ENCODE data around the gene UBN1.
"Not testable (repeated sequence)": the region's sequence is repeated elsewhere in the genome, so short reads cannot be mapped to it uniquely, and the experiment has no call there.

UBN1 gene

GRCh38 chr16:4884972-4885874 is 37.9 kb downstream of the UBN1 start:
- DNase-seq (ENCODE audit: low read depth in 2 of 2) = no peak

- DNase-seq (ENCODE audit: low read depth in 2 of 2) = no peak
Measured at GRCh38 chr16:4886151-4886550, 38.9 kb downstream of the UBN1 start.

GRCh38 chr16:4888428-4889135 is 41.3 kb downstream of the UBN1 start:
- no peak for DNase-seq (ENCODE audit: low read depth in 2 of 2)

- no peak for DNase-seq (ENCODE audit: low read depth in 2 of 2)
Measured at GRCh38 chr16:4890026-4890425, 42.7 kb downstream of the UBN1 start.

GRCh38 chr16:4890686-4891085 is 43.4 kb downstream of the UBN1 start:
- no peak for DNase-seq (ENCODE audit: low read depth in 2 of 2)

GRCh38 chr16:4891097-4891885 is 44.0 kb downstream of the UBN1 start:
- no peak for DNase-seq (ENCODE audit: low read depth in 2 of 2)

- DNase-seq (ENCODE audit: low read depth in 2 of 2) = no peak
Measured at GRCh38 chr16:4891886-4892216, 44.6 kb downstream of the UBN1 start.

- no peak for DNase-seq (ENCODE audit: low read depth in 2 of 2)
Measured at GRCh38 chr16:4892361-4893102, 45.3 kb downstream of the UBN1 start.

GRCh38 chr16:4893103-4893862 is 46.0 kb downstream of the UBN1 start:
- DNase-seq (ENCODE audit: low read depth in 2 of 2) = no peak

- DNase-seq (ENCODE audit: low read depth in 2 of 2) = no peak
Measured at GRCh38 chr16:4894276-4895150, 47.2 kb downstream of the UBN1 start.

GRCh38 chr16:4895366-4895765 is 48.1 kb downstream of the UBN1 start:
- no peak for DNase-seq (ENCODE audit: low read depth in 2 of 2)

GRCh38 chr16:4896761-4897160 is 49.5 kb downstream of the UBN1 start:
- DNase-seq (ENCODE audit: low read depth in 2 of 2) = not testable (repeated sequence)

GRCh38 chr16:4897328-4897727 is 50.0 kb downstream of the UBN1 start:
- no peak for DNase-seq (ENCODE audit: low read depth in 2 of 2)

GRCh38 chr16:4898811-4899473 is 51.7 kb downstream of the UBN1 start:
- no peak for DNase-seq (ENCODE audit: low read depth in 2 of 2)

GRCh38 chr16:4899474-4899846 is 52.2 kb downstream of the UBN1 start:
- DNase-seq (ENCODE audit: low read depth in 2 of 2) = no peak

GRCh38 chr16:4900036-4900435 is 52.8 kb downstream of the UBN1 start:
- no peak for DNase-seq (ENCODE audit: low read depth in 2 of 2)

- no peak for DNase-seq (ENCODE audit: low read depth in 2 of 2)
Measured at GRCh38 chr16:4900750-4901149, 53.5 kb downstream of the UBN1 start.

- DNase-seq (ENCODE audit: low read depth in 2 of 2) = no peak
Measured at GRCh38 chr16:4902038-4902437, 54.8 kb downstream of the UBN1 start.
